Astrocyte (in vitro differentiated cells and primary cell): ENCODE results near the gene CECR2.

Experiments used
- CTCF ChIP-seq: IDR thresholded peaks from 2 replicates; pipeline ENCODE4 v1.5.1; 2011; ENCODE audit warnings: low read depth, mild to moderate bottlenecking, inconsistent platforms, low read length, moderate library complexity; ENCODE audit not compliant: insufficient read depth
- EZH2 ChIP-seq: IDR thresholded peaks from 2 replicates; pipeline ENCODE4 v1.6.1; 2012; ENCODE audit warnings: mild to moderate bottlenecking, low read length, inconsistent platforms; ENCODE audit not compliant: insufficient read depth

- TF ChIP-seq CTCF (no peak), EZH2 (no peak)
These were observed 66.1 kb downstream of the CECR2 start for GRCh38 chr22:17435375-17435774.
